K562 (cell line): ENCODE results near the gene TBC1D32. TPM values are rescaled to one million over a fixed set of nuclear protein-coding genes. Genes with fewer than 3 reads are reported as not detected.
"Not testable (repeated sequence)": the region's sequence is repeated elsewhere in the genome, so short reads cannot be mapped to it uniquely, and the experiment has no call there.

Source experiments
- ATAC-seq: fragments of 200-7000 bp; cut with Tn5 transposase; 3 replicates; pipeline ENCODE4 v1.9.1; 2020; ENCODE audit warnings: moderate library complexity
- BruUV-seq: library from RNA; stranded (reverse); fragments of 400-500 nt; replicated peaks from 2 replicates; lab custom pipeline; 2021; lab: Mats Ljungman, UMichigan
- CTCF ChIA-PET: fragments of 300-600 bp; formaldehyde crosslinking; extraction: SDS; loops from one replicate; lab custom pipeline; 2021; ENCODE audit warnings: low intra/inter-chr PET ratio; lab: Yijun Ruan, JAX
- POLR2A ChIA-PET: fragments of 300-600, 350-650 bp; sonication (Branson Sonifier 250); formaldehyde crosslinking; extraction: SDS; loops from one replicate; lab custom pipeline; 2021; ENCODE audit warnings: antibody characterized with exemption, inconsistent platforms; lab: Yijun Ruan, JAX
- DNase-seq, 4 experiments: peaks; one replicate each; pipeline versions ENCODE4 v3.0.0 to v3.0.0-alpha.2; 2011 to 2018; ENCODE audit warnings: low spot score in 3 of 4, mixed read lengths in 3 of 4; ENCODE audit errors: extremely low read depth in 1 of 4
- FAIRE-seq: peaks from 2 replicates; lab custom pipeline; 2011; peaks lifted over from hg19 to GRCh38; lab: Jason Lieb, UNC
- H2AFZ ChIP-seq: 2 replicates; pipeline ENCODE4 v1.6.0; 2011; ENCODE audit warnings: low read depth, low read length, control low read depth, inconsistent platforms
- H3K27ac ChIP-seq: fragments of 200-600 bp; 3 replicates; pipeline ENCODE4 v1.8.0; 2011; ENCODE audit warnings: low read depth, mild to moderate bottlenecking, control low read depth, inconsistent platforms, low read length, moderate library complexity, mixed read lengths; ENCODE audit errors: extremely low read depth
- H3K27me3 ChIP-seq, 2 experiments: fragments of 300-600 bp in 1 of 2; 2 replicates in 1 of 2; 3 replicates in 1 of 2; pipeline versions ENCODE4 v1.6.0 to v1.8.0; 2011; ENCODE audit warnings: inconsistent platforms in 2 of 2, low read length in 2 of 2, mild to moderate bottlenecking in 1 of 2, mixed read lengths in 1 of 2, moderate library complexity in 1 of 2; ENCODE audit not compliant: control insufficient read depth in 2 of 2, insufficient read depth in 2 of 2
- H3K36me3 ChIP-seq: fragments of 300-600 bp; 3 replicates; pipeline ENCODE4 v1.8.0; 2011; ENCODE audit warnings: mild to moderate bottlenecking, low read length, inconsistent platforms; ENCODE audit not compliant: control insufficient read depth, insufficient read depth
- H3K4me1 ChIP-seq, 2 experiments: fragments of 200-600 bp in 1 of 2; replicated peaks in 1 of 2; 2 replicates in 1 of 2; 3 replicates in 1 of 2; pipeline versions ENCODE4 v1.5.1 to v1.8.0; 2011; ENCODE audit warnings: inconsistent platforms in 2 of 2, low read length in 2 of 2, mild to moderate bottlenecking in 1 of 2, mixed read lengths in 1 of 2, moderate library complexity in 1 of 2; ENCODE audit not compliant: control insufficient read depth in 2 of 2, insufficient read depth in 2 of 2
- H3K4me2 ChIP-seq: 2 replicates; pipeline ENCODE4 v1.6.1; 2011; ENCODE audit warnings: low read length, control low read depth, inconsistent platforms, mixed read lengths; ENCODE audit not compliant: insufficient read depth
- H3K4me3 ChIP-seq: fragments of 200-600 bp; sonication (generic), shearing (Covaris generic); 2 replicates; pipeline ENCODE4 v1.5.1; 2016; ENCODE audit warnings: control low read depth, inconsistent platforms
- H3K79me2 ChIP-seq: fragments of 200-600 bp; 3 replicates; pipeline ENCODE4 v1.8.0; 2011; ENCODE audit warnings: low read length, inconsistent platforms; ENCODE audit not compliant: control insufficient read depth, insufficient read depth
- H3K9ac ChIP-seq, 2 experiments: 2 replicates each; pipeline versions ENCODE4 v1.6.0 to v1.6.1; 2011; ENCODE audit warnings: low read depth in 2 of 2, low read length in 2 of 2, control low read depth in 1 of 2, inconsistent platforms in 1 of 2, mild to moderate bottlenecking in 1 of 2, mixed read lengths in 1 of 2; ENCODE audit not compliant: insufficient read depth in 1 of 2
- H3K9me1 ChIP-seq: one replicate; pipeline ENCODE4 v1.6.0; 2011; ENCODE audit warnings: inconsistent platforms, mild to moderate bottlenecking, low read length, moderate library complexity; ENCODE audit not compliant: control insufficient read depth, insufficient read depth
- H3K9me3 ChIP-seq: replicated peaks from 2 replicates; pipeline ENCODE4 v1.5.1; 2011; ENCODE audit warnings: low read depth, low read length, inconsistent platforms; ENCODE audit not compliant: control insufficient read depth, insufficient read depth
- H4K20me1 ChIP-seq: replicated peaks from 2 replicates; pipeline ENCODE4 v1.6.1; 2011; ENCODE audit warnings: low read length, inconsistent platforms, mixed read lengths; ENCODE audit not compliant: control insufficient read depth, insufficient read depth
- ATF7 ChIP-seq: fragments of 450-650 bp; IDR thresholded peaks from 2 replicates; pipeline ENCODE4 v1.7.1; 2014; ENCODE audit warnings: mild to moderate bottlenecking, moderate library complexity
- CBX5 ChIP-seq: IDR thresholded peaks from 2 replicates; pipeline ENCODE4 v1.6.1; 2014; ENCODE audit warnings: low read depth, borderline replicate concordance
- CEBPB ChIP-seq: fragments of 450-650 bp; IDR thresholded peaks from 2 replicates; pipeline ENCODE4 v1.6.1; 2016; ENCODE audit warnings: missing genetic modification characterization, missing compliant biosample characterization
- CEBPG ChIP-seq, 3 experiments: fragments of 200-800 bp in 1 of 3; sonication (Bioruptor generic) in 1 of 3; sonication (generic) in 1 of 3; formaldehyde crosslinking in 1 of 3; IDR thresholded peaks in 2 of 3; conservative IDR thresholded peaks in 1 of 3; 2 replicates each; pipeline versions ENCODE4 v1.6.1 to v1.8.0; 2016 to 2022; ENCODE audit warnings: missing compliant biosample characterization in 2 of 3, missing genetic modification characterization in 2 of 3, mild to moderate bottlenecking in 1 of 3, missing genetic modification reagents in 1 of 3
- IFI16 ChIP-seq: fragments of 250-450 bp; sonication (Bioruptor Pico); IDR thresholded peaks from 2 replicates; pipeline ENCODE4 v2.1.2; 2022; ENCODE audit warnings: mild to moderate bottlenecking, inconsistent platforms
- JUN ChIP-seq, 2 experiments: sonication (generic) in 1 of 2; formaldehyde crosslinking in 1 of 2; IDR thresholded peaks; 2 replicates each; pipeline versions ENCODE4 v1.6.1 to v1.8.0; 2012 to 2022; ENCODE audit warnings: borderline replicate concordance in 2 of 2, mild to moderate bottlenecking in 2 of 2, improper control_type of control experiment in 1 of 2, low read depth in 1 of 2, low read length in 1 of 2, missing genetic modification reagents in 1 of 2
- MXD1 ChIP-seq: fragments of 250-450 bp; sonication (Bioruptor Pico); IDR thresholded peaks from 2 replicates; pipeline ENCODE4 v1.8.0; 2021; ENCODE audit warnings: borderline replicate concordance, mild to moderate bottlenecking, moderate library complexity; ENCODE audit not compliant: poor library complexity, severe bottlenecking
- PRMT5 ChIP-seq: sonication (generic); formaldehyde crosslinking; IDR thresholded peaks from 2 replicates; pipeline ENCODE4 v1.5.0; 2020; ENCODE audit warnings: missing genetic modification reagents
- SIN3B ChIP-seq: fragments of 450-650 bp; IDR thresholded peaks from 2 replicates; pipeline ENCODE4 v1.6.1; 2017; ENCODE audit warnings: low read depth, mild to moderate bottlenecking, moderate library complexity
- SLC30A9 ChIP-seq: fragments of 250-450 bp; sonication (Bioruptor Pico); IDR thresholded peaks from 2 replicates; pipeline ENCODE4 v1.8.0; 2022; ENCODE audit warnings: mild to moderate bottlenecking, moderate library complexity
- ZNF699 ChIP-seq: fragments of 250-450 bp; sonication (Bioruptor Pico); IDR thresholded peaks from 2 replicates; pipeline ENCODE4 v1.8.0; 2021; ENCODE audit warnings: mild to moderate bottlenecking, moderate library complexity; ENCODE audit not compliant: insufficient replicate concordance
- WGBS: fragments of 100-300 bp; shearing (Covaris generic); methylation state at CpG from one replicate; pipeline ENCODE4 v1.1.6; 2016; ENCODE audit warnings: low coverage, mixed read lengths; ENCODE audit not compliant: insufficient coverage; ENCODE audit errors: missing lambda C conversion rate; 5-methylcytosine and 5-hydroxymethylcytosine counted together
- in situ Hi-C: fragments of 300-500 bp; cut with MboI; formaldehyde crosslinking; loops from 4 replicates; pipeline ENCODE4 v1.15.0; 2018; ENCODE audit warnings: inconsistent platforms, mixed read lengths
- intact Hi-C: fragments of 100-400 bp; cut with micrococcal nuclease; formaldehyde crosslinking; loops from 2 replicates; pipeline ENCODE4 v1.14.2; 2022
- polyA plus RNA-seq, 8 experiments: library from polyadenylated mRNA; depleted of rRNA in 4 of 8; stranded (reverse) in 5 of 8; unstranded in 3 of 8; fragments of >200 nt; fragmentation: Nextera tagmentation in 2 of 8; fragmentation: Illumina TruSeq in 1 of 8; extraction: Ambion mirVana in 2 of 8; extraction: Trizol in 1 of 8; gene quantifications; 2 replicates each; pipeline versions ENCODE4 v1.2.1 to v1.2.3, GENCODE V29; 2011 to 2014; ENCODE audit warnings: inconsistent platforms in 1 of 8, missing spikeins in 1 of 8
- total RNA-seq, 7 experiments: library from RNA; depleted of rRNA in 6 of 7; stranded (reverse); fragments of >200 nt in 6 of 7; fragmentation: Illumina TruSeq in 2 of 7; extraction: Trizol in 2 of 7; gene quantifications; 2 replicates each; pipeline versions ENCODE4 v1.2.1 to v1.2.3, GENCODE V29; 2011 to 2021; ENCODE audit warnings: low replicate concordance in 1 of 7

The TBC1D32 gene
- total and polyA plus RNA-seq, 9 of the 15 experiments (the other 6 are each of a cell fraction or from before 2014, with no cell fraction given): 2.5 to 9.6 (median 3.9) TPM

GRCh38 chr6:121205569-121205968 is 128.7 kb downstream of the TBC1D32 start (continued):
- TF ChIP-seq JUN (IDR thresholded peaks at IDR 0.05; ENCODE audit: borderline replicate concordance, low read depth, low read length) (no peak), JUN (CRISPR knock-in tag; IDR thresholded peaks at IDR 0.05; ENCODE audit: borderline replicate concordance) (no peak), IFI16 (no peak), SIN3B (no peak), SLC30A9 (CRISPR knock-in tag) (no peak), ATF7 (no peak), ZNF699 (no peak), CBX5 (no peak)

DNA sequence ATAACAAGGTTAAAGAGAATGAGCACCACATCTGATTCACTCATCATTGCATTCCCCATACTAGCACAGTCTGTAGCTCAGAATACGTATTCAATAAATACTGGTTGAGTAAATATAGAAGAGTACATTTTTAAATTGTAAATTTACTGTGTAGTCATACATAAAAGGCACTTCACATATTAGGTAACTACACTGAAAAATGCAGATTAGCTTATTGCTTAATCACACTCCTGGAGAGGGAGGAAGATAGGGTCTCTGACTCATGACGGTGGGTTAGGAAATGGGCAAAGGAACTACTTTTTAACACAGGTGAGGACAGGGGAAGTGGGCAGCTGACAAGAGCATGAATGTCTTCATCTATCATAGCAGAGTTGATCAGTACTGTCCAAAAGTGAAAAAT is 133.2 kb downstream of the TBC1D32 start:
- in situ Hi-C loops (no loop called here), intact Hi-C loops (no loop called here)
- FAIRE-seq (no peak), DNase-seq (no peak), ATAC-seq (no peak)
- Histone ChIP-seq H3K79me2 (no peaks in the 10 kb centered on the region), H3K4me2 (no peak overlapping the region), H3K4me3 (no peak overlapping the region), H3K9me3 (no peaks in the 10 kb centered on the region), H3K4me1 (no peaks in the 10 kb centered on the region), H3K9ac (no peak overlapping the region), H3K27me3 (no peaks in the 10 kb centered on the region), H3K9me1 (no peaks in the 10 kb centered on the region), H4K20me1 (no peaks in the 10 kb centered on the region), H2AFZ (no peak overlapping the region), H3K36me3 (no peaks in the 10 kb centered on the region), H3K27ac (no peak overlapping the region)
- CTCF ChIA-PET: no interaction called here
- 27% methylated on average over 2 of the region's 2 CpGs for WGBS
- BruUV-seq: no TSS peak
- TF ChIP-seq CEBPB (tag) (peak; percentile 85), CEBPG (CRISPR knock-in tag; IDR thresholded peaks at IDR 0.05) (no peak), CEBPG (tag; conservative IDR thresholded peaks at IDR 0.05 in 1 of 2, IDR thresholded peaks at IDR 0.05 in 1 of 2) (peak in 1 of 2 experiments; percentile 40; a peak in 1 of 4 replicates), MXD1 (CRISPR knock-in tag) (no peak), PRMT5 (CRISPR knock-in tag) (no peak)
- POLR2A ChIA-PET: no interaction called here

DNA sequence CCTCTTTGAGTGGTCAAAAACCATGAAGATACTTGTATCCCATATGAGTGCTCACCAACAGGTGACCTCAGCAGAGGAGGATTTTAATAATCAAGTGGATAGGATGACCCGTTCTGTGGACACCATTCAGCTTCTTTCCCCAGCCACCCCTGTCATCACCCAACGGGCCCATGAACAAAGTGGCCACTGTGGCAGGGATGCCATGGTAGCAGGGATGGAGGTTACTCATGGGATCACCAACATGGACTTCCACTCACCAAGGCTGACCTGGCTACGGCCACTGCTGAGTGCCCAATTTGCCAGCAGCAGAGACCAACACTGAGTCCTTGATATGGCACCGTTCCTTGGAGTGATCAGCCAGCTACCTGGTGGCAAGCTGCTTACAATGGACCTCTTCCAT is 138.2 kb downstream of the TBC1D32 start:
- intact Hi-C loops: not testable (repeated sequence)

More for the DNA sequence above, 138.2 kb downstream of the TBC1D32 start:
- H3K27me3 ChIP-seq, H3K79me2 ChIP-seq, H3K4me3 ChIP-seq, H2AFZ ChIP-seq, H3K9me3 ChIP-seq, DNase-seq, POLR2A ChIA-PET, H3K4me2 ChIP-seq, ATAC-seq, H3K9me1 ChIP-seq, FAIRE-seq, H3K4me1 ChIP-seq, H4K20me1 ChIP-seq, H3K9ac ChIP-seq, CTCF ChIA-PET, H3K36me3 ChIP-seq, in situ Hi-C loops, H3K27ac ChIP-seq, BruUV-seq: not testable (repeated sequence)
- WGBS: 37% methylated on average over 4 of the region's 4 CpGs
